ENCODE data around the gene EYS. TPM values are rescaled to one million over a fixed set of nuclear protein-coding genes. Genes with fewer than 3 reads are reported as not detected.

Gene EYS
- polyA plus RNA-seq, 1 of the 3 experiments (the other 2 are of a cell fraction) = 0.05 TPM

DNA sequence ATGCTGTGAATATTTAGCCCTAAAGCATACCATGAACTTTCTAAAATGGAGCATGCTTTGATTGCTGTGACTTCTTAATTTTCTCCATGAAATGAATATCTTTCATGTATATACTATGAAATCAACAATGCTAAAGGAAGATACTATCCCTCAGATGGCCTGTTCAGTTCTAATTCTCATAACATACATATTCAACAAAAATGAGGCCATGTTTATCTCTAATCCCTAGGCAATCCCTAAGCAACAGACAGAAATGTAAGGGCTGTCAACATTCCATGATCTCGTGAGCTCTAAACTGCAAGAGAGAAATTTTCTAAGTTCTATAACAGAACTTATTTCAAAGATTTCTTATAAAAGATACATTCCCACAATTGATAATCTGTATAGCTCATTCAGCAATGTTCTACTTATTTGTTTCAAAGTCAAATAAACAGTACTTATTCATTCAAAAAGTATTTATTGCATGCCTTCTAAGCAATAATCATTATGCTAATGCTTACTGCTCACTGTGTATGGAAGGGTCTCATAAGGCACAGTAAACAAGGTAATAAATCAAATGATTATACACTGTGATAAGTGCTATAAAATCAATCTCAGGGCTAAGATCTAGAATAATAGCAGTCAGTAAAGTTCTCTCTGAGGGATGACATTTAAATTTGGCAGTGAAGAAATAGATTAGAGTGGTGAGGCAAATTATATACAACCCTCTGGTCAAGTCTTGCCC, 1578.6 kb downstream of the EYS start:
- ChIA-PET CTCF (no interaction called here), POLR2A (no interaction called here)
- Histone ChIP-seq H3K27ac (ENCODE audit: low read depth in 2 of 2, low read length in 1 of 2) (no peak overlapping the region), H3K4me3 (ENCODE audit: low read depth in 2 of 2, low read length in 1 of 2) (no peak overlapping the region), H3K4me2 (no peak overlapping the region), H3K9me2 (no peaks in the 10 kb centered on the region), H3K27me3 (ENCODE audit: insufficient read depth) (no peaks in the 10 kb centered on the region), H2AFZ (ENCODE audit: low read depth) (no peak overlapping the region), H3K4me1 (ENCODE audit: control insufficient read depth in 1 of 2, insufficient read depth in 2 of 2, low read depth in 1 of 2, low read length in 1 of 2) (peaks cover 5 to 9% of the 10 kb centered on the region in 2 experiments; a peak in 2 of 4 replicates), H3F3A (replicated peaks; ENCODE audit: insufficient read depth) (peaks cover 14% of the 10 kb centered on the region), H3K9ac (no peak overlapping the region), H3K36me3 (replicated peaks in 1 of 2; ENCODE audit: control insufficient read depth in 1 of 2, insufficient read depth in 2 of 2, low read length in 1 of 2) (no peaks in the 10 kb centered on the region), H3K9me3 (no peaks in the 10 kb centered on the region), H3K79me2 (ENCODE audit: insufficient read depth) (no peaks in the 10 kb centered on the region), H4K20me1 (ENCODE audit: insufficient read depth) (no peaks in the 10 kb centered on the region)
- no peak for DNase-seq
- 78% methylated on average over 1 of the region's 1 CpG for WGBS (ENCODE audit: low lambda C conversion rate)
- TF ChIP-seq, protein P1, sequence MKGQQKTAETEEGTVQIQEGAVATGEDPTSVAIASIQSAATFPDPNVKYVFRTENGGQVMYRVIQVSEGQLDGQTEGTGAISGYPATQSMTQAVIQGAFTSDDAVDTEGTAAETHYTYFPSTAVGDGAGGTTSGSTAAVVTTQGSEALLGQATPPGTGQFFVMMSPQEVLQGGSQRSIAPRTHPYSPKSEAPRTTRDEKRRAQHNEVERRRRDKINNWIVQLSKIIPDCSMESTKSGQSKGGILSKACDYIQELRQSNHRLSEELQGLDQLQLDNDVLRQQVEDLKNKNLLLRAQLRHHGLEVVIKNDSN (IDR thresholded peaks at IDR 0.05; ENCODE audit: borderline replicate concordance, low read depth) = no peak
- TF ChIP-seq, protein P2, sequence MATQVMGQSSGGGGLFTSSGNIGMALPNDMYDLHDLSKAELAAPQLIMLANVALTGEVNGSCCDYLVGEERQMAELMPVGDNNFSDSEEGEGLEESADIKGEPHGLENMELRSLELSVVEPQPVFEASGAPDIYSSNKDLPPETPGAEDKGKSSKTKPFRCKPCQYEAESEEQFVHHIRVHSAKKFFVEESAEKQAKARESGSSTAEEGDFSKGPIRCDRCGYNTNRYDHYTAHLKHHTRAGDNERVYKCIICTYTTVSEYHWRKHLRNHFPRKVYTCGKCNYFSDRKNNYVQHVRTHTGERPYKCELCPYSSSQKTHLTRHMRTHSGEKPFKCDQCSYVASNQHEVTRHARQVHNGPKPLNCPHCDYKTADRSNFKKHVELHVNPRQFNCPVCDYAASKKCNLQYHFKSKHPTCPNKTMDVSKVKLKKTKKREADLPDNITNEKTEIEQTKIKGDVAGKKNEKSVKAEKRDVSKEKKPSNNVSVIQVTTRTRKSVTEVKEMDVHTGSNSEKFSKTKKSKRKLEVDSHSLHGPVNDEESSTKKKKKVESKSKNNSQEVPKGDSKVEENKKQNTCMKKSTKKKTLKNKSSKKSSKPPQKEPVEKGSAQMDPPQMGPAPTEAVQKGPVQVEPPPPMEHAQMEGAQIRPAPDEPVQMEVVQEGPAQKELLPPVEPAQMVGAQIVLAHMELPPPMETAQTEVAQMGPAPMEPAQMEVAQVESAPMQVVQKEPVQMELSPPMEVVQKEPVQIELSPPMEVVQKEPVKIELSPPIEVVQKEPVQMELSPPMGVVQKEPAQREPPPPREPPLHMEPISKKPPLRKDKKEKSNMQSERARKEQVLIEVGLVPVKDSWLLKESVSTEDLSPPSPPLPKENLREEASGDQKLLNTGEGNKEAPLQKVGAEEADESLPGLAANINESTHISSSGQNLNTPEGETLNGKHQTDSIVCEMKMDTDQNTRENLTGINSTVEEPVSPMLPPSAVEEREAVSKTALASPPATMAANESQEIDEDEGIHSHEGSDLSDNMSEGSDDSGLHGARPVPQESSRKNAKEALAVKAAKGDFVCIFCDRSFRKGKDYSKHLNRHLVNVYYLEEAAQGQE (IDR thresholded peaks at IDR 0.05; ENCODE audit: low read depth, low read length) = no peak
- no peak for TF ChIP-seq NFIC (IDR thresholded peaks at IDR 0.05; ENCODE audit: borderline replicate concordance)
- TF ChIP-seq USF2 (IDR thresholded peaks at IDR 0.05; ENCODE audit: borderline replicate concordance, low read depth, low read length) = no peak
- no peak for TF ChIP-seq ZBTB33 (IDR thresholded peaks at IDR 0.05; ENCODE audit: borderline replicate concordance, low read depth)
- TF ChIP-seq MEF2A (IDR thresholded peaks at IDR 0.05; ENCODE audit: borderline replicate concordance, low read depth) = no peak
- TF ChIP-seq FOXJ3 (CRISPR knock-in tag; IDR thresholded peaks at IDR 0.05) = no peak
- TF ChIP-seq RCOR1 (IDR thresholded peaks at IDR 0.05; ENCODE audit: low read length) = no peak
- no peak for TF ChIP-seq CHD2 (IDR thresholded peaks at IDR 0.05; ENCODE audit: low read length, partially characterized antibody)
- no peak for TF ChIP-seq FOSL2 (IDR thresholded peaks at IDR 0.05; ENCODE audit: borderline replicate concordance, low read depth)
- no peak for TF ChIP-seq TAF1 (IDR thresholded peaks at IDR 0.05; ENCODE audit: borderline replicate concordance, low read depth, low read length)
- TF ChIP-seq ELF1 (IDR thresholded peaks at IDR 0.05) = no peak
- TF ChIP-seq NRF1 (IDR thresholded peaks at IDR 0.05; ENCODE audit: low read depth, low read length) = no peak
- no peak for TF ChIP-seq EZH2phosphoT487 (IDR thresholded peaks at IDR 0.05; ENCODE audit: borderline replicate concordance, low read depth)
- TF ChIP-seq POLR2AphosphoS5 (IDR thresholded peaks at IDR 0.05; ENCODE audit: low read depth, low read length) = no peak
- no peak for TF ChIP-seq PBX3 (IDR thresholded peaks at IDR 0.05)
- TF ChIP-seq GATA2 (CRISPR knock-in tag; IDR thresholded peaks at IDR 0.05) = no peak
- TF ChIP-seq SMC3 (IDR thresholded peaks at IDR 0.05; ENCODE audit: low read depth, low read length) = no peak

Measured in SK-N-SH (cell line).